AG08395 (cell line): ENCODE measurements around the gene PHETA1.

Experiments used
- DNase-seq: peaks from one replicate; pipeline ENCODE4 v3.0.0; 2012; ENCODE audit warnings: mixed read lengths, low spot score

The PHETA1 gene

GRCh38 chr12:111320258-111321050, 48.4 kb downstream of the PHETA1 start:
- no peak for DNase-seq

GRCh38 chr12:111319600-111320257, 49.2 kb downstream of the PHETA1 start:
- no peak for DNase-seq

- no peak for DNase-seq
Observed at GRCh38 chr12:111318450-111318849, 50.4 kb downstream of the PHETA1 start.

GRCh38 chr12:111316671-111317070, 52.2 kb downstream of the PHETA1 start:
- DNase-seq = no peak

- DNase-seq = no peak
Observed at GRCh38 chr12:111314953-111315539, 53.8 kb downstream of the PHETA1 start.

GRCh38 chr12:111313833-111314259, 55.0 kb downstream of the PHETA1 start:
- DNase-seq = peak; percentile 91

GRCh38 chr12:111312708-111313107, 56.2 kb downstream of the PHETA1 start:
- DNase-seq = no peak

GRCh38 chr12:111312016-111312415, 56.9 kb downstream of the PHETA1 start:
- no peak for DNase-seq

GRCh38 chr12:111311011-111311410, 57.9 kb downstream of the PHETA1 start:
- no peak for DNase-seq
